Measurements from ENCODE around the gene XRN2.
A peak's percentile ranks its signal among the peaks of the same experiment; 100 is the strongest.

XRN2 gene

GRCh38 chr20:21303061-21303871 is at the start of gene XRN2:
TSS of gene XRN2 (plus strand) at chr20:21303331. CDS start at chr20:21303399, 68 bp downstream.
- TF ChIP-seq MYC (IDR thresholded peaks at IDR 0.05; ENCODE audit: low read depth, low read length) (peak; percentile 99), POLR2A (IDR thresholded peaks at IDR 0.05; ENCODE audit: extremely low read depth, insufficient read length) (peak; percentile 87), CTCF (IDR thresholded peaks at IDR 0.05; ENCODE audit: low read depth, low read length) (no peak), MAX (IDR thresholded peaks at IDR 0.05; ENCODE audit: low read depth, low read length) (peak; percentile 99)
- H3K4me3 ChIP-seq (ENCODE audit: low read depth, low read length): peak within 1 kb of the TSS; percentile 93
- DNase-seq (ENCODE audit: low read depth): peak; percentile 97

GRCh38 chr20:21257192-21257591 is 45.9 kb upstream of the XRN2 start:
- TF ChIP-seq POLR2A (IDR thresholded peaks at IDR 0.05; ENCODE audit: extremely low read depth, insufficient read length): no peak
- no peak for DNase-seq (ENCODE audit: low read depth)
- no peak overlapping the region for H3K4me3 ChIP-seq (ENCODE audit: low read depth, low read length)

- DNase-seq (ENCODE audit: low read depth): no peak
- H3K4me3 ChIP-seq (ENCODE audit: low read depth, low read length): no peak overlapping the region
- no peak for TF ChIP-seq MAX (IDR thresholded peaks at IDR 0.05; ENCODE audit: low read depth, low read length)
- no peak for TF ChIP-seq CTCF (IDR thresholded peaks at IDR 0.05; ENCODE audit: low read depth, low read length)
- no peak for TF ChIP-seq POLR2A (IDR thresholded peaks at IDR 0.05; ENCODE audit: extremely low read depth, insufficient read length)
- no peak for TF ChIP-seq MYC (IDR thresholded peaks at IDR 0.05; ENCODE audit: low read depth, low read length)
Measured at GRCh38 chr20:21258411-21258810, 44.7 kb upstream of the XRN2 start.

- no peak for DNase-seq (ENCODE audit: low read depth)
- no peak for TF ChIP-seq MYC (IDR thresholded peaks at IDR 0.05; ENCODE audit: low read depth, low read length)
- no peak for TF ChIP-seq CTCF (IDR thresholded peaks at IDR 0.05; ENCODE audit: low read depth, low read length)
- TF ChIP-seq POLR2A (IDR thresholded peaks at IDR 0.05; ENCODE audit: extremely low read depth, insufficient read length): no peak
- TF ChIP-seq MAX (IDR thresholded peaks at IDR 0.05; ENCODE audit: low read depth, low read length): no peak
- no peak overlapping the region for H3K4me3 ChIP-seq (ENCODE audit: low read depth, low read length)
Measured at GRCh38 chr20:21259346-21259745, 43.8 kb upstream of the XRN2 start.

- DNase-seq (ENCODE audit: low read depth): peak; percentile 14
- TF ChIP-seq POLR2A (IDR thresholded peaks at IDR 0.05; ENCODE audit: extremely low read depth, insufficient read length): no peak
- TF ChIP-seq MYC (IDR thresholded peaks at IDR 0.05; ENCODE audit: low read depth, low read length): no peak
- no peak for TF ChIP-seq CTCF (IDR thresholded peaks at IDR 0.05; ENCODE audit: low read depth, low read length)
- no peak for TF ChIP-seq MAX (IDR thresholded peaks at IDR 0.05; ENCODE audit: low read depth, low read length)
- no peak overlapping the region for H3K4me3 ChIP-seq (ENCODE audit: low read depth, low read length)
Measured at GRCh38 chr20:21262812-21263211, 40.3 kb upstream of the XRN2 start.

GRCh38 chr20:21265261-21266190 is 37.6 kb upstream of the XRN2 start:
- TF ChIP-seq POLR2A (IDR thresholded peaks at IDR 0.05; ENCODE audit: extremely low read depth, insufficient read length): no peak
- DNase-seq (ENCODE audit: low read depth): peak; percentile 15
- H3K4me3 ChIP-seq (ENCODE audit: low read depth, low read length): no peak overlapping the region

All from NB4 (cell line).